ENCODE measurements around the gene S100A10.

GRCh38 chr1:151972542-151973248 lies 21.0 kb downstream of the S100A10 start:
- TF ChIP-seq CTCF (IDR thresholded peaks at IDR 0.05; ENCODE audit: poor library complexity), result no peak
- TF ChIP-seq EZH2 (IDR thresholded peaks at IDR 0.05; ENCODE audit: borderline replicate concordance), result no peak

Measured in hepatocyte (in vitro differentiated cells).